HL-60/S4 treated with phorbol 12-myristate 13-acetate at 8.2 ng/mL for 4 days and 3 days (cell line): ENCODE measurements around the gene LEPROT.
"Not testable (repeated sequence)": the region's sequence is repeated elsewhere in the genome, so short reads cannot be mapped to it uniquely, and the experiment has no call there.

Experiments used
- in situ Hi-C: fragments of 300-500 bp; cut with MboI; formaldehyde crosslinking; loops from 2 replicates; pipeline ENCODE4 v1.15.0; 2022; ENCODE audit warnings: low sequenced_read_pairs

LEPROT gene, protein sequence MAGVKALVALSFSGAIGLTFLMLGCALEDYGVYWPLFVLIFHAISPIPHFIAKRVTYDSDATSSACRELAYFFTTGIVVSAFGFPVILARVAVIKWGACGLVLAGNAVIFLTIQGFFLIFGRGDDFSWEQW

DNA sequence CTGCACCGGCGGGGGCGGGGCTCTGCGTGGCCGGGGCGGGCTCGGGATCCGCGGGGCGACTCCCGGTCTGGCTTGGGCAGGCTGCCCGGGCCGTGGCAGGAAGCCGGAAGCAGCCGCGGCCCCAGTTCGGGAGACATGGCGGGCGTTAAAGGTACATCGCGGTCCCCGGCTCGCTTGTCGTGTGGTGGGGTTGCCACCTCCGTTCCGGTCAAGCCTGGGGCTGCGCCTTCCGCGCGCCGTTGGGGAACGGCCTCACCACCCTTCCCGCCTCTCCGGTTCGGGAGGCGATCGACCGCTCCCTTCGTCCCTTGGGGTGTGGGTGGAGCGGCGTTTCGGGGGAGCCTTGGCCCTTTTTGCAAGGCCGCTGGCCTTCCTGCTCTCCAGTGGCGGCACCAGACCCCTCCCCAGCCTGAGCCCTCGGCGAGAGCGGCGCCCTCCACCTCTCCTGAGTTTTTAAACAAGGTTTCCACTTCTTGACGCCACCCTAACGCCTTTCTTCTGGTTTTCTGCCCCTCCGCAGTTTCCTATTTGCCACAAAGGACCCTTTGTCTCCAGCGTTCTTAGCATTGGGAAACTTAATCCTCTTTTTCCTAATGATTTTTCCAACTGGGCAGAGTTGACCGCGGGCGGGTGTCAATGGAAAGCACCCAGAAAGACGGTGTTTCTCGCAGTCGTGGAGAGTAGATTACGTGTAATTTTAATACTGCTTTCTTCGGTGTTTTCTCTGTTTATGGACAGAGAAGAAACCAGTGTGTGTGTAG is at the start of gene LEPROT, which contains the start of gene LEPR:
TSS of gene LEPROT (plus strand) at position 79 of the 761 bp plus-strand sequence. CDS start at position 136, 57 bp downstream.
TSS of gene LEPR (plus strand) at position 79 of the 761 bp plus-strand sequence. CDS start 144,898 bp downstream, outside the sequence.
- in situ Hi-C loops = no loop called here

DNA sequence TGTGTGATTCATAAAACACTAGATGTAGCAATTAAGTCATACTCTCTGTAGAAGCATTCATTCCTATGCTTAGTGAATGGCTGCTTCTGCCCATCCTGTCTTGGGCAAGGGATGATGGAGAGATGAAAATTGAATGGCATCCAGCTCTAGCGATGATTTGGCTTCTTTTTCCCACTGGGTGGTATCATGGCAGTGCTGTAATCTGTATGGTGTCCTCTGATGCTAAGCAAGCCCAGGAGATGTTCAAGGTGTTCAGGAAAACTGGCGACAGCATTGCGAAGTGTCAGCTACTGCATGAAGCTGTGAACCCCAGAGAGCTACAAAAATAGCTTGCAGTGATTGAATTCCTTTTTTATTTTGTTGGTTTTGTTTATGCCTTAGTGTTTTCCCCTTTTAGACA is 48.9 kb upstream of the LEPROT start:
- in situ Hi-C loops = no loop called here

DNA sequence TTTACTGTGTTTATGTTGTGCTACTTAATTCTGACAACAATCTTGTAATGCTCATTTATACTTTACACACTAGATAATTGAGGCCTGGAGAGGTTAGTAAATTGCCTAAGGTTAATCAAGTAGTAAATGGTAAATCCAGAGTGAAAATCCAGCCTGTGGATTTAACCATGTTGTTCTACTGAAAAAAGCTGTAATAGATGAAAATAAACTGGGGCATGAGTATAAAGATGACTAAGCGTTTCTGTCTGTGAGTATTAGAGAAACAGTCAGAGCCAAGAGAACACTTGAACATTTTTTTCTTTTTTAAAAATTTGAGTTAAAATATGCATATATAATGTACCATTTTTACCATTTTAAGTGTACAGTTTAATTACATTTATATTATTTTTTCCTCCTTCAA is 47.9 kb upstream of the LEPROT start:
- in situ Hi-C loops = no loop called here

DNA sequence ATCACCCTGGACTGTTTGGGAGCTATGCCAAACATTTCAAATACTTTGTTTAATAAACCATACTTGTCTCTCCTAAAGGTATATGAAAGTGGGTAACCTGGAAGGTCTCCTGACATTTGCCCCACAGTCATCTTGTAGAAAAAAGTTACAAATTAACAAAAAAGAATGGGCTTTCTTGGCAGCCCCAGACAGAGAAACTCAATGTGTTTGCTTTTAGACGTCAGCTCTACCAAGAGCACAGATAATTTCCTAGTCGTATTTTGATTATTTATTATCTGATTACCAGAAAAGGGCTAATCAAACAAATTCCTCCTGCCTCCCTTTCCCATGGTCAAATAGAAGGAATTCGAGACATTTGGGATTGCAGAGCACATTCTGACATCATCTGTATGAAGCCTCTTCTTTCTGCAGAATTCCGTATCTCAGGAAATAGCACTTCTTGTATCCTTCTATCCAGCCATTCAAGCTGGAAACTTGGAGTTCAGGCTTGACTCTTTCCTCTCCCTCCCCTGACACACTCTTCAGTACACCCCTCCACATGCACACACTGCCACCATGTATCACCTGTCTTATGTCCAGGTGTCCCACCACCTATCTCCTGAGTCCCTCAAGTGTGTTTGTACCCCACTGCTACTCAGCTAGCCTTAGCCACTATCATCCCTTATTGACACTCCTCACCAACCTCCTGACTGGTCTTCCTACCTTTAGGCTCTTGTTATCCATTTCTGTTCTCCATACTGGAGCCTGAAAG is 42.8 kb upstream of the LEPROT start:
- in situ Hi-C loops = no loop called here

DNA sequence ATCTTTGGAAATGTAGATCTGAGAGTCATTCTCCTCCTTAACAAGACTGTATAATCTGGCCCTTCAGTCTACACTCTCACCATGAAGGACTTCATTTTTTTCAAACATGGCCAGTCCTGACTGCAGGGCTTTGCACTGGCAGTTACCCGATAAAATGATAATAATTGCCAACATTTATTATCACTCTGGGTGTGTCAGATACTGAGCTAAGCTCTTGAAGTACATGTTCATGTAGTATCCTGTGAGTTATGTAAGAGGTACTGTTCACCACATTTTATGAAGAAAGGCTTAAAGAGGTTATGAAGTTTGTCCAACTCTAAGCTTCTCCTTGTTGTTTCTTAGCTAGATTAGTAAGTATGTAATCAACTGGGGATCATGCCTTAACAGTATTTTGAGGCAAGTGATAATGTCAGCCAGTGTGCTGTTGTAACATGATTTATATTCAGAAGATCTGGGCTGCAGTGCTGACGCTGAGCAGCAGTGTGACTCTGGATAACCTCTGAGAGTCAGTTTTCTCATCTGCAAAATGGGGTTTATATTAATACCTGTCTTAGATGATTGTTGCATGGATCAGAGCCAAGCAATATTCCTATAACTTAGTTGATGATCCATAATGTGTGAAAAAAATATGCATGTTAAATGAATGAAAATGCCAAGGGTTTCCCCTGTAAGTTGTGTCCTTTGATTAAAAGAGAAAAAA is 42.1 kb upstream of the LEPROT start:
- in situ Hi-C loops = no loop called here

DNA sequence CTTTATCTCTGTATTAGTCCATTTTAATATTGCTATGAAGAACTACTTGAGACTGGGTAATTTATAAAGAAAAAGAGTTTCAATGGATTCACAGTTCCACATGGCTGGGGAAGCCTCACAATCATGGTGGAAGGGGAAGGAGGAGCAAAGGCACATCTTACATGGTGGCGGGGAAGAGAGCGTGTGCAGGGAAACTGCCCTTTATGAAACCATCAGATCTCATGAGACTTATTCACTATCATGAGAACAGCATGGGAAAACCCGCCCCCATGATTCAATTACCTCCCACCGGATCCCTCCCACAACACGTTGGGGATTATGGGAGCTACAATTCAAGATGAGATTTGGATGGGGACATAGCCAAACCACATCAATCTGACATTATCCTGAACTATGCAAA is 36.0 kb upstream of the LEPROT start:
- in situ Hi-C loops = not testable (repeated sequence)

DNA sequence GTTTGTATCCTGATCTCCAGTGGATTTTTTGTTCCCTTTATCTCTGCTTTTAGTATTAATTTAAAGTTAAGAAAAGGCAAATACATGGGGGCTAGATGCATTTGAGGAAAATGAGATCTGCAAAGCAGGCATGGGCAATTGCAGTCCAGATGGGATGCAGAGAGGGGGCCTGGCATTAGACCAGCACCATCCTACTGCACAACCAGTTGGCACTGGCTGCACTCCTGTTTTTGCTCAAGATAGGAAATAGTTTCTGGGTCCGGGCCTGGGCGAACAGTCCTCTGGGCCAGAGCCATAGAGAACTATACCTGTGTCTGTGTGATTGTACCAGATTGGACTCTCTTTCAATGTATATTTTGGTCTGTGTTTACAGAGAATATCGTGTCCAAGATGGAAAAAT is 34.0 kb upstream of the LEPROT start:
- in situ Hi-C loops = no loop called here

DNA sequence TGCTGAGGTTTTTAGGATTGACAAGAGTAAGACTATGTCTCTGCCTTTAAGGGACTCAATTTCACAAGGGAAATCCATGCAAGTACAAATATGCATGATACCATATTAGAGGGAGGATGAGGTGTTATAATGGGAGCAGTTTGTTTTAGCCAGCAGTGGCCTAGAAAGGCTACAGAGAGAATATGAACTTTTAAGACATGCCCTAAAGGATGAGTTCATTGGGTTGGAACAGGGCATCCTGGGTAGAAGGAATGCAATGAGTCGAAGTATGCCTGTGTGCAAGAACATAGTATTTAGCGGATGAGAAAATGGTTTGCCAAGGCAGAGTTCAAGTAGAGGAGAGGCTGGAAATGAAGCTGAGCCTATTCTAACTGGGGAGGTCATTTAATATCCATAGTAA is 32.6 kb upstream of the LEPROT start:
- in situ Hi-C loops = no loop called here

DNA sequence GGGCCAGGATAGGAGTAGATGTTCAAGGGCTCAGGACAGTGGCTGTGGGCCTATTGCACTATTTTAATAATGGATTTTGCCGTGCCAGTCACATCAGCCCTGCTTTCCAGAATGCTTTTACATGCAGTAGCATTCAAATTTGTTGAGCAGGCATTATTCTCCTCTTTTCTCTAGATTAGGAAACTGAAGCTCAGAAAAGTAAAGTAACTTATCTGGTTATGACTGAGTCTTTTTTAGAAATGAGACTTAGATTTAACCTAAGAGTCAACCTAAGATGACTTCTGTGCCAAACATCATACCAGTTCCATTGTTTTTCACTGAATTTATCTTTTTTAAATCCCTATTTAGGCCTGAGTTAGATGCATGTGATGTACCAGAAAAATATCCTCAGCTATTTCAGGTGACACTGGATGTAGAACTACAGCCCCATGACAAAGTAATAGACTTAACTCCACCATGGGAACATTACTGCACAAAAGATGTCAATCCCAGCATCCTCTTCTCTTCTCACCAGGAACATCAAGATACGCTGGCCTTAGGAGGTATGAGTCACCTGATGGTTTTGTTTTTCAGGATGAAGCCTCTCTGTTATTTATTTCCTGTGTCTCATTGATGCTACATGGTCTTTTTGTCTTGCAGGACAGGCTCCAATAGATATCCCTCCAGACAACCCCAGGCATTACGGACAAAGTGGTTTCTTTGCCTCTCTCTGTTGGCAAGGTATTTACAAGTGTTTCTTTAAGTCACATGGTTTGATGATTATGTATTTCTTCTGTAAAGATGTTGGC is 31.4 kb upstream of the LEPROT start:
- in situ Hi-C loops = no loop called here

DNA sequence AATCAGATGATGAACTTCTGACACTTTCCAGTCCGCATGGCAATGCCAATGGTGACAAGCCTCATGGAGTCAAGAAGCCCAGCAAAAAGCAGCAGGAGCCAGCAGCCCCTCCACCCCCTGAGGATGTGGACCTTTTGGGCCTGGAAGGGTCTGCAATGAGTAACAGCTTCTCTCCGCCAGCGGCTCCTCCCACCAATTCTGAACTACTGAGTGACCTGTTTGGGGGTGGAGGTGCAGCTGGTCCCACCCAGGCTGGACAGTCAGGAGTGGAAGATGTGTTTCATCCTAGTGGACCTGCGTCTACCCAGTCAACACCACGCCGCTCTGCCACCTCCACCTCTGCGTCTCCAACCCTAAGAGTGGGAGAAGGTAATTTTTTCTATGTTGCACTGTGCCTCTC is 28.0 kb upstream of the LEPROT start:
- in situ Hi-C loops = no loop called here

DNA sequence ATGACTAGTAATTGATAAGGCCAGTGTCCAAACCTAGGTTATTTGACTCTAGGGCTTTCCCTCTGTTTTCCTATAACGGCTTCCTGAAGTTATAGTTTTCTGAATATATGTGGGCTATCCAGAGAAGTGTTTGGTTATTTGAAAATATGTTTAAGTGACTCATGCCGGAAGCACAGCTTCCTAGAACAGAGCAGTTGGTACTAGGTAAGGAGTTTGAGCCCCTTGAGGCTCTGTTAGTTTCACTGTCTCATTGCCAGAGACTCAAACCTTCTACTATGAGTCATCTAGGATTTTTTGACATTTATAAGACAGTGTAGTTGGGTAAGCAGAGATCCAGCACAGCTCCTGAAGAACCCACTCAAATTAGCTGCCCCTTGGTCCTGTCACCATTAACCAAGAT is 27.1 kb upstream of the LEPROT start:
- in situ Hi-C loops = no loop called here

DNA sequence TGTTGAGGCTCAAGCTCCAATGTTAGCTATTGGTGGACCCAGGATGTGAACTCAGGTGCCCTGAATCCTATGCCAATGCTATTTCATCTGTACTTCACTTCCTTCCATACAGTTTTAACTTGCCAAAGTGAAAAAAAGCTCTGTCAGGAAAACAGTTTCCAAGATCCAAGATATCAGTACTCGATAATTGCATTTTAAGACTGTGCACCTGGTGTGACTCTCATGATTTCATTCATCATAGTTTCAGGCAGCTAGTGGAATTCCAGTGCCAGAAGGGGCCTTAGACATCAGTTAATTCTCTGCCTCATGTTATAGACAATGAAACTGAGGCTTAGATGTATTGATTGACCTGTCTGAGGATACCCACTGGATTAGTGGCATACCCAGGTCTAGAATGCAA is 26.5 kb upstream of the LEPROT start:
- in situ Hi-C loops = no loop called here

DNA sequence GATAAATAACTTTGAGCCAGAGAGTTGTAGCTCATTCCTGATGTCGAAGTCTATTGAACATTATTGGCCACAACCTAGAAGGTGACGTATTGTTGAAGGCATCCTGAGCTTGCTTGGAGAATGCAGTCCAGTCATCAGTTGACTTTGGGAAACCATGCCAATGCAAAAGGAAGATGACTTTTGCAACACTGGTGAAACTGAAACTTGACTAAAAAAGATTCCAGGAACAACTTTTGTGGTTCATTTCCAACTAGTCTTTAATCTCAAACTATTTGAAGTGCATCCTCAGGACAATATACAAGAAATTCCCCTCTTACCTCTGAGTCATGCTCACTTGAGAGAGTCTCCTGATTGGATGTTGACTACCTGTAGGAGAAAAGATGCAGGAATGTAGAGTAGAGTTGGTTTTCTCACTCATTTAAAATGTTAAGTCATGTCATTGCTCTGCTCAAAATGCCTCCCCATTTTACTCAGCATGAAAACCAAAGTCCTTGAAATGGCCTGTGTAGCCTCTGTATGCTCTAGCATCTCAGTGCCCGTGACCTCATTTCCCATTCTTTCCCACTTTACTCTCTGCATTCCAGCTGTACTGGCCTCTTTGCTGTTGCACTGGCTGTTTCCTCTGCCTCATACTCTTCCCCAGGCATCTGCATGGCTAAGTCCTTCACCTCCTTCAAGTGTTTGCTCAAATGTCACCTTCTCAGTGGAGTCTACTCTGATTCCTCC is 24.4 kb upstream of the LEPROT start:
- in situ Hi-C loops = no loop called here

DNA sequence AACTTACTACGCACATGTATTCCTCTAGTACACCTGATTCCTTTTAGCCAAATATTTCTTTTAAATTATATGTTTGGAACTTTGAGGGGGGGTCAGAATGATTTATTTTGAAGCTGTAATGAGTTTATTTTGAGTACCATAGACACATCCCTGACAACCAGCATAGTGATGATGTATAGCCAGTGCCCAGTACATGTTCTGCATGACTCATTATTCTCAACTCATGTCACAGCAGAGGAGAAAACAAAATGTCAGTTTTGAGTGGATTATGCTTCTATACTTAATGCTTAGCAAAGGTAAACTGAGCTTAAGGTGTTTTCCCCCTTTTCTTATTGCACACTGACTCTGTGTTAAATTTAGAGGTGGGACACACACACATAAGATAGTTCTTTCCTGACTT is 22.4 kb upstream of the LEPROT start:
- in situ Hi-C loops = no loop called here

DNA sequence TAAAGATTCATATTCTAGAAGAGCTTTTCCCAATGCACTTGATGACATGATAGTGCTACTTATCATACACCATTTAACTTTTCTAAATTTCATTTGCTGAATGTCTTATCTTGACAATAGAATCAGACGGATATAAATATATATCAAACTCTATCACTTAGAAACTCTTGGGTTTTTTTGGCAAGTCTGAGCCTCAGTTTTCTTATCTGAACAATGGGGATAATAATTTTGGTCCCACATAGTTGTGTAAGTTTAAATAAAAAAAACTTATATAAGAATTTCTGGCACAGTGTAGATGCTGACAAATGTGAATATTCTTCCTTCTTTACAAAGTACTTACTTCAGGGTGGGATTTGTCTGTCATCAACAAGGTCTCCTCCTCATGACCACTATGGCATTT is 21.5 kb upstream of the LEPROT start:
- in situ Hi-C loops = no loop called here

DNA sequence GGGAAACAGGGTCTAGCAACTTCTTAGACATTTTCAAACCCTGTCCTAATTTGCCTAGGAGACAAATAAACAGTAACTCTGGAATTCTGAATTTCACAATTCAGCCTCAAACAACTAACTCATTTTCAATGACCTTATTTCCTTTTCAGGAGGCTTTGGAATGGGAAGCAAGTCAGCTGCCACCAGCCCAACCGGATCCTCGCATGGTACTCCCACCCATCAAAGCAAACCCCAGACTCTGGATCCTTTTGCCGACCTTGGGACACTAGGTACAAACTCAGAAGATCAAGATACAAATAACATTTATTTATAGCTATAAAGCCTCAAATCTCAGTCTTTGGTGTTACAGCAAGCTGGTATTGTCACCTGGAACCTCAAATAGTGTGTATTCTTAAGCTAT is 18.9 kb upstream of the LEPROT start:
- in situ Hi-C loops = no loop called here

DNA sequence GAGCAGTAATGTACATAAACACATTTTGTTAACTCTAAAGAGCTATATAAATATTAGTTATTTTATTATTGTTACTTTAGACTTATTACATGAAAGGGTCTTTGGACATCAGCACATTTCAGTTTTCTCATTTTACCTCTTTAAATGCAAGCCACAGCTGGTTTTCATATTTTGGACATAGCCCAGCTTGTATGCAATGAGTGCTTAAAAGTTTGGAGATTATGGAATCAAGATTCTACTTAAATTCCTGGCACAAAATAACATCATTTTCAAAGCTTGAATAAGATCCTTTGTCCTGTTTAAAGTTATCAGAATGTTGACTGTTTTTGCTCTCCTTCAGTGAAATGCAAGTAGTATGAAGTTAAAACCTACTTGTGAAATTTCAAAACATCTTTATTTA is 15.5 kb upstream of the LEPROT start:
- in situ Hi-C loops = no loop called here

DNA sequence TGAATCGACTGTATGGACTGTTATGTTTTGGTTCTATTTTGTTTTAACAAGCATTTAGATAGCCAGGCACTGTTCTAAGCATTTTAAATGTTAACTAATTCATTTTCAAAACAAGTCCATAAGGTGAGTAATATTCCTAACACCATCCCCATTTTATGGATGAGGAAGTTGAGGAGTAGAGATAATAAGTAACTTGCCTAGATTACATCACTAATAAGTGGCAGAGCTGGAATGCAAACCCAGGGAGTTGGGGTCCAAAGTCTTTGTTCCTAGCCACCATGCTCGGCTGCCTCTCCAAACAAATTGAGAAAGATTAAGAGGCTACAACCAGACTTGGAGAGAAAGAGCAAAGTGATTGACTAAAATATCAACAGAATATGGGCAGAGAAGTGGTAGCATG is 12.6 kb upstream of the LEPROT start:
- in situ Hi-C loops = no loop called here

DNA sequence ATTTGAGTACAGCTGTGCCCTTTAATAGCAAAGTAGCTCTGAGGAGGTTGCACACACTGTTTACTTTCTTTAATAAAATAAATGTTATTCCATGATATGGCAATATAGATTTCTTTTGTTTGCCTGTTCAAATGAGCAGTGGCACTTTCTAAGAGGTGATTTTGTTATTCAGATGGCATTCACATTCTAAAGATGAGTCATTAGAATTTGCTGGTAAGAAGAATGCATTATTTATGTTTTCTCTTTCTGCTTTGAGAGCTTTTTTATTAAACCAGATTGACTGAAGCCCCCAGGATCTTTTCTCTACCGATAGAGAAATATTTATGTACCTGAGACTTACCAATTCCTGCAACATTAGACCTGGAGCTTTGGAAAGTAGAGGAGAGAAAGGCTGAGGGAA is 11.2 kb upstream of the LEPROT start:
- in situ Hi-C loops = no loop called here

DNA sequence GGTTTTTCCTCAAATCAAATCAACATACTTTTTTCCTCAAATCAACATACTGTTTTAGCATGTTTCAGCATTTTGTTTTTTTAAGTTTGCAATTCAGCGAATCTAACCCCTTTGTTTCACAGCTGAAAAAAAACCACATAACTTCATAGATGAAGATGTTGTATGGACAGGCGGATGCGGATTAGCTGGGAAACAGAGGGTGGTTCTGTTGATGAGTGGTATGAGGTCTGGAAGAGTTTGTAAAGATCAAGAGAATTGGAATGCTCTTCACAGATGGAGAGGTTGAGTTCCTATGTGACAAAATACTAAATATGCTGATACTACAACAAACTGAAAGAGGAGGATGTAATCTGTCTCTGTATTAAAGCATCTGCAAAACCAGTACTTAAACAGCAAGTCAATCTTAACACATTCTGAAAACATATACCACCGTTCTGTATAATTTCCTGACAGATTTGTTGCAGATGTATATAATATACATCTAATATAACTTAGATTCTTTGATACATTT is 10.6 kb upstream of the LEPROT start:
- in situ Hi-C loops = no loop called here
